ENCODE data around the gene KIFC3.

- TF ChIP-seq, protein P1, sequence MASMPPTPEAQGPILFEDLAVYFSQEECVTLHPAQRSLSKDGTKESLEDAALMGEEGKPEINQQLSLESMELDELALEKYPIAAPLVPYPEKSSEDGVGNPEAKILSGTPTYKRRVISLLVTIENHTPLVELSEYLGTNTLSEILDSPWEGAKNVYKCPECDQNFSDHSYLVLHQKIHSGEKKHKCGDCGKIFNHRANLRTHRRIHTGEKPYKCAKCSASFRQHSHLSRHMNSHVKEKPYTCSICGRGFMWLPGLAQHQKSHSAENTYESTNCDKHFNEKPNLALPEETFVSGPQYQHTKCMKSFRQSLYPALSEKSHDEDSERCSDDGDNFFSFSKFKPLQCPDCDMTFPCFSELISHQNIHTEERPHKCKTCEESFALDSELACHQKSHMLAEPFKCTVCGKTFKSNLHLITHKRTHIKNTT (CRISPR knock-in tag; IDR thresholded peaks at IDR 0.05): no peak
- TF ChIP-seq CBFB (CRISPR knock-in tag; IDR thresholded peaks at IDR 0.05) (no peak), CHD4 (IDR thresholded peaks at IDR 0.05; ENCODE audit: borderline replicate concordance, low read length) (no peak), KLF16 (CRISPR knock-in tag; IDR thresholded peaks at IDR 0.05) (no peak), MAX (IDR thresholded peaks at IDR 0.05) (no peak), DNMT3B (CRISPR knock-in tag; conservative IDR thresholded peaks at IDR 0.05) (no peak)
- TF ChIP-seq, protein P2, sequence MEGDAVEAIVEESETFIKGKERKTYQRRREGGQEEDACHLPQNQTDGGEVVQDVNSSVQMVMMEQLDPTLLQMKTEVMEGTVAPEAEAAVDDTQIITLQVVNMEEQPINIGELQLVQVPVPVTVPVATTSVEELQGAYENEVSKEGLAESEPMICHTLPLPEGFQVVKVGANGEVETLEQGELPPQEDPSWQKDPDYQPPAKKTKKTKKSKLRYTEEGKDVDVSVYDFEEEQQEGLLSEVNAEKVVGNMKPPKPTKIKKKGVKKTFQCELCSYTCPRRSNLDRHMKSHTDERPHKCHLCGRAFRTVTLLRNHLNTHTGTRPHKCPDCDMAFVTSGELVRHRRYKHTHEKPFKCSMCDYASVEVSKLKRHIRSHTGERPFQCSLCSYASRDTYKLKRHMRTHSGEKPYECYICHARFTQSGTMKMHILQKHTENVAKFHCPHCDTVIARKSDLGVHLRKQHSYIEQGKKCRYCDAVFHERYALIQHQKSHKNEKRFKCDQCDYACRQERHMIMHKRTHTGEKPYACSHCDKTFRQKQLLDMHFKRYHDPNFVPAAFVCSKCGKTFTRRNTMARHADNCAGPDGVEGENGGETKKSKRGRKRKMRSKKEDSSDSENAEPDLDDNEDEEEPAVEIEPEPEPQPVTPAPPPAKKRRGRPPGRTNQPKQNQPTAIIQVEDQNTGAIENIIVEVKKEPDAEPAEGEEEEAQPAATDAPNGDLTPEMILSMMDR (CRISPR knock-in tag; IDR thresholded peaks at IDR 0.05): no peak
These were observed 50.1 kb downstream of the KIFC3 start for GRCh38 chr16:57752203-57752580.

All from HepG2 (cell line).